Stimulated activated CD4-positive, alpha-beta T cell treated with anti-CD3 and anti-CD28 coated beads, Interleukin-2, amount 100 ng/mL, for 4 hours (primary cell): ENCODE measurements around the gene IMPA2.

ENCODE experiments used
- DNase-seq: peaks from one replicate; pipeline ENCODE4 v3.0.0-alpha.2; 2020; ENCODE audit warnings: low read depth

The IMPA2 gene

GRCh38 chr18:12008842-12009580, 27.7 kb downstream of the IMPA2 start:
- DNase-seq = no peak

GRCh38 chr18:12009581-12010140, 28.4 kb downstream of the IMPA2 start:
- DNase-seq = no peak

GRCh38 chr18:12010187-12010802, 29.0 kb downstream of the IMPA2 start:
- no peak for DNase-seq

GRCh38 chr18:12011199-12011956, 30.1 kb downstream of the IMPA2 start:
- no peak for DNase-seq

- no peak for DNase-seq
Measured at GRCh38 chr18:12011957-12012549, 30.7 kb downstream of the IMPA2 start.

GRCh38 chr18:12012697-12013096, 31.4 kb downstream of the IMPA2 start:
- DNase-seq = no peak

GRCh38 chr18:12013186-12013916, 32.0 kb downstream of the IMPA2 start:
- no peak for DNase-seq

- no peak for DNase-seq
Measured at GRCh38 chr18:12014086-12014485, 32.8 kb downstream of the IMPA2 start.

- no peak for DNase-seq
Measured at GRCh38 chr18:12014521-12015415, 33.5 kb downstream of the IMPA2 start.

- no peak for DNase-seq
Measured at GRCh38 chr18:12015416-12016062, 34.2 kb downstream of the IMPA2 start.

GRCh38 chr18:12017081-12017480, 35.8 kb downstream of the IMPA2 start:
- no peak for DNase-seq

- no peak for DNase-seq
Measured at GRCh38 chr18:12018861-12019260, 37.6 kb downstream of the IMPA2 start.

- DNase-seq = no peak
Measured at GRCh38 chr18:12021077-12021476, 39.8 kb downstream of the IMPA2 start.

GRCh38 chr18:12021596-12021995, 40.3 kb downstream of the IMPA2 start:
- no peak for DNase-seq

- no peak for DNase-seq
Measured at GRCh38 chr18:12023375-12023774, 42.1 kb downstream of the IMPA2 start.

- DNase-seq = no peak
Measured at GRCh38 chr18:12026562-12026961, 45.3 kb downstream of the IMPA2 start.

- no peak for DNase-seq
Measured at GRCh38 chr18:12027046-12027445, 45.7 kb downstream of the IMPA2 start.

- DNase-seq = no peak
Measured at GRCh38 chr18:12027480-12027879, 46.2 kb downstream of the IMPA2 start.

GRCh38 chr18:12028040-12028628, 46.8 kb downstream of the IMPA2 start:
- no peak for DNase-seq

- no peak for DNase-seq
Measured at GRCh38 chr18:12028674-12029073, 47.4 kb downstream of the IMPA2 start.
